ENCODE data around the gene HIVEP3. TPM values are rescaled to one million over a fixed set of nuclear protein-coding genes. Genes with fewer than 3 reads are reported as not detected.

Gene HIVEP3
- total and polyA plus RNA-seq, 2 of the 13 experiments (the other 11 are each of a cell fraction or from before 2014, with no cell fraction given), result 0.05 TPM; not detected in 1

DNA sequence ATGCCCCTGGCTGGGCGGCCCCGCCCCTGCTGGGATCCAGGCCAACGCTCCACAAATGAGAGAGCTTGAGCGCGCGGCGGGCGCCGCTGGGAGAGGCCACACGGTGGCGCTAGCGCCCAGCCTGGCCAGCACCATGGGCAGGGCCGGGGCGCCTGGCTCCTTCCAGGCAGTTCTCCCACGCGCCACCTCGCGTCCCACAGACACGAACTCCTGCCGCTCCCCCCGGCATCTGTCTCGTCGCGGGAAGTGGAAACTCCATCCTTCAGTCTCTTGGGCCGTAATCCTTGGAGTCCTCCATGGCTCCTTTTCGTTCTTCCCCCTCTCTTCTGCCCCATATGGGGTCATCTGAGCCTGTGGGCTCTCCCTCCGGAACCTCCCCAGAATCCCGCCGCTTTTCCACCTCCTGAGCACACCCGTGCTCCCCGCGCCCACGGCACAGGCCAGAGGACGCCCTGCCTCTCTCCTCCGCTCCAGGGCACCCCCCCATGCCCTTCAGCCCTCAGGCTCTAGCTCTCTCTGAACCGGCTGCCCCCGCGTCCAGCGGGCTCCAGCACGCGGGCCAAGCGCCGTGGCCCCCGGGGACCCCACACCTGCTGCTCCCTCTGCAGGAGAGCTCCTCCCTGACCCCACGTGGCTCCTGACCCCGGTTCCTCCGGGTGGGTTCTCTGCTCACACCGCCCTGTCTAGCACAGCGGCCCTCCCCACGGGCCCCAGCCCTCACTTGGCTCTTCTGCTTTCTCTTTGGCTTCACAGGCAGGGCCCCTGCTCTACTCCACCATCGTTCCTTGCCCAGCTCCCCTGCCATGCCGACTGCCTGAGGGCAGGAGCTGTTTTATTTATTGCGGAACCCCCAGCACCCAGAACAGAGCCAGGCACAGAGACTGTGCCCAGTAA lies 402.3 kb downstream of the HIVEP3 start (continued):
- TF ChIP-seq, protein P1, sequence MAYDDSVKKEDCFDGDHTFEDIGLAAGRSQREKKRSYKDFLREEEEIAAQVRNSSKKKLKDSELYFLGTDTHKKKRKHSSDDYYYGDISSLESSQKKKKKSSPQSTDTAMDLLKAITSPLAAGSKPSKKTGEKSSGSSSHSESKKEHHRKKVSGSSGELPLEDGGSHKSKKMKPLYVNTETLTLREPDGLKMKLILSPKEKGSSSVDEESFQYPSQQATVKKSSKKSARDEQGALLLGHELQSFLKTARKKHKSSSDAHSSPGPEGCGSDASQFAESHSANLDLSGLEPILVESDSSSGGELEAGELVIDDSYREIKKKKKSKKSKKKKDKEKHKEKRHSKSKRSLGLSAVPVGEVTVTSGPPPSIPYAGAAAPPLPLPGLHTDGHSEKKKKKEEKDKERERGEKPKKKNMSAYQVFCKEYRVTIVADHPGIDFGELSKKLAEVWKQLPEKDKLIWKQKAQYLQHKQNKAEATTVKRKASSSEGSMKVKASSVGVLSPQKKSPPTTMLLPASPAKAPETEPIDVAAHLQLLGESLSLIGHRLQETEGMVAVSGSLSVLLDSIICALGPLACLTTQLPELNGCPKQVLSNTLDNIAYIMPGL (CRISPR knock-in tag; IDR thresholded peaks at IDR 0.05; ENCODE audit: borderline replicate concordance in 1 of 2, low read depth in 1 of 2), result peak; percentile 39 to 49; a peak in 1 of 4 replicates
- no peak for TF ChIP-seq ZNF614 (CRISPR knock-in tag; IDR thresholded peaks at IDR 0.05; ENCODE audit: borderline replicate concordance)
- TF ChIP-seq MAFK (conservative IDR thresholded peaks at IDR 0.05 in 1 of 2, IDR thresholded peaks at IDR 0.05 in 1 of 2; ENCODE audit: low read length in 2 of 2), result no peak
- TF ChIP-seq MED13 (CRISPR knock-in tag; IDR thresholded peaks at IDR 0.05), result no peak
- TF ChIP-seq ZNF776 (CRISPR knock-in tag; IDR thresholded peaks at IDR 0.05), result no peak
- no peak for TF ChIP-seq U2AF1 (optimal IDR thresholded peaks at IDR 0.05; ENCODE audit: low read depth, low read length)
- TF ChIP-seq, protein P2, sequence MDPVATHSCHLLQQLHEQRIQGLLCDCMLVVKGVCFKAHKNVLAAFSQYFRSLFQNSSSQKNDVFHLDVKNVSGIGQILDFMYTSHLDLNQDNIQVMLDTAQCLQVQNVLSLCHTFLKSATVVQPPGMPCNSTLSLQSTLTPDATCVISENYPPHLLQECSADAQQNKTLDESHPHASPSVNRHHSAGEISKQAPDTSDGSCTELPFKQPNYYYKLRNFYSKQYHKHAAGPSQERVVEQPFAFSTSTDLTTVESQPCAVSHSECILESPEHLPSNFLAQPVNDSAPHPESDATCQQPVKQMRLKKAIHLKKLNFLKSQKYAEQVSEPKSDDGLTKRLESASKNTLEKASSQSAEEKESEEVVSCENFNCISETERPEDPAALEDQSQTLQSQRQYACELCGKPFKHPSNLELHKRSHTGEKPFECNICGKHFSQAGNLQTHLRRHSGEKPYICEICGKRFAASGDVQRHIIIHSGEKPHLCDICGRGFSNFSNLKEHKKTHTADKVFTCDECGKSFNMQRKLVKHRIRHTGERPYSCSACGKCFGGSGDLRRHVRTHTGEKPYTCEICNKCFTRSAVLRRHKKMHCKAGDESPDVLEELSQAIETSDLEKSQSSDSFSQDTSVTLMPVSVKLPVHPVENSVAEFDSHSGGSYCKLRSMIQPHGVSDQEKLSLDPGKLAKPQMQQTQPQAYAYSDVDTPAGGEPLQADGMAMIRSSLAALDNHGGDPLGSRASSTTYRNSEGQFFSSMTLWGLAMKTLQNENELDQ (CRISPR knock-in tag; IDR thresholded peaks at IDR 0.05; ENCODE audit: borderline replicate concordance), result no peak
- TF ChIP-seq TOPORS (CRISPR knock-in tag; IDR thresholded peaks at IDR 0.05), result no peak
- TF ChIP-seq ZFP90 (CRISPR knock-in tag; IDR thresholded peaks at IDR 0.05; ENCODE audit: borderline replicate concordance), result peak; percentile 69; the same call in 1 of the 2 replicates
- TF ChIP-seq, protein P3, sequence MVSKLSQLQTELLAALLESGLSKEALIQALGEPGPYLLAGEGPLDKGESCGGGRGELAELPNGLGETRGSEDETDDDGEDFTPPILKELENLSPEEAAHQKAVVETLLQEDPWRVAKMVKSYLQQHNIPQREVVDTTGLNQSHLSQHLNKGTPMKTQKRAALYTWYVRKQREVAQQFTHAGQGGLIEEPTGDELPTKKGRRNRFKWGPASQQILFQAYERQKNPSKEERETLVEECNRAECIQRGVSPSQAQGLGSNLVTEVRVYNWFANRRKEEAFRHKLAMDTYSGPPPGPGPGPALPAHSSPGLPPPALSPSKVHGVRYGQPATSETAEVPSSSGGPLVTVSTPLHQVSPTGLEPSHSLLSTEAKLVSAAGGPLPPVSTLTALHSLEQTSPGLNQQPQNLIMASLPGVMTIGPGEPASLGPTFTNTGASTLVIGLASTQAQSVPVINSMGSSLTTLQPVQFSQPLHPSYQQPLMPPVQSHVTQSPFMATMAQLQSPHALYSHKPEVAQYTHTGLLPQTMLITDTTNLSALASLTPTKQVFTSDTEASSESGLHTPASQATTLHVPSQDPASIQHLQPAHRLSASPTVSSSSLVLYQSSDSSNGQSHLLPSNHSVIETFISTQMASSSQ (IDR thresholded peaks at IDR 0.05; ENCODE audit: low read depth), result no peak
- TF ChIP-seq, protein P3 (CRISPR knock-in tag; IDR thresholded peaks at IDR 0.05; ENCODE audit: borderline replicate concordance), result no peak
- TF ChIP-seq, protein P4, sequence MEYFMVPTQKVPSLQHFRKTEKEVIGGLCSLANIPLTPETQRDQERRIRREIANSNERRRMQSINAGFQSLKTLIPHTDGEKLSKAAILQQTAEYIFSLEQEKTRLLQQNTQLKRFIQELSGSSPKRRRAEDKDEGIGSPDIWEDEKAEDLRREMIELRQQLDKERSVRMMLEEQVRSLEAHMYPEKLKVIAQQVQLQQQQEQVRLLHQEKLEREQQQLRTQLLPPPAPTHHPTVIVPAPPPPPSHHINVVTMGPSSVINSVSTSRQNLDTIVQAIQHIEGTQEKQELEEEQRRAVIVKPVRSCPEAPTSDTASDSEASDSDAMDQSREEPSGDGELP (IDR thresholded peaks at IDR 0.05; ENCODE audit: borderline replicate concordance, low read depth), result no peak
- TF ChIP-seq, protein P5, sequence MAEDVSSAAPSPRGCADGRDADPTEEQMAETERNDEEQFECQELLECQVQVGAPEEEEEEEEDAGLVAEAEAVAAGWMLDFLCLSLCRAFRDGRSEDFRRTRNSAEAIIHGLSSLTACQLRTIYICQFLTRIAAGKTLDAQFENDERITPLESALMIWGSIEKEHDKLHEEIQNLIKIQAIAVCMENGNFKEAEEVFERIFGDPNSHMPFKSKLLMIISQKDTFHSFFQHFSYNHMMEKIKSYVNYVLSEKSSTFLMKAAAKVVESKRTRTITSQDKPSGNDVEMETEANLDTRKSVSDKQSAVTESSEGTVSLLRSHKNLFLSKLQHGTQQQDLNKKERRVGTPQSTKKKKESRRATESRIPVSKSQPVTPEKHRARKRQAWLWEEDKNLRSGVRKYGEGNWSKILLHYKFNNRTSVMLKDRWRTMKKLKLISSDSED (CRISPR knock-in tag; IDR thresholded peaks at IDR 0.05), result no peak
- no peak for TF ChIP-seq ARNTL (CRISPR knock-in tag; IDR thresholded peaks at IDR 0.05)
- no peak for TF ChIP-seq HDAC1 (CRISPR knock-in tag; IDR thresholded peaks at IDR 0.05)
- TF ChIP-seq RORA (CRISPR knock-in tag; IDR thresholded peaks at IDR 0.05), result no peak
- TF ChIP-seq NR2F1 (CRISPR knock-in tag; IDR thresholded peaks at IDR 0.05), result no peak

Data from HepG2 (cell line).